Measurements from ENCODE around the gene SLC25A42.

GRCh38 chr19:19026299-19026971 is 37.4 kb upstream of the SLC25A42 start:
- TF ChIP-seq CTCF (IDR thresholded peaks at IDR 0.05) (no peak), POLR2A (IDR thresholded peaks at IDR 0.05) (no peak), POLR2AphosphoS5 (IDR thresholded peaks at IDR 0.05) (no peak)
